ENCODE measurements around the gene FGFBP3.

Gene FGFBP3

GRCh38 chr10:91909117-91909677 lies at the start of gene FGFBP3:
Gene FGFBP3 (minus strand): TSS chr10:91909486. CDS start chr10:91908969, 517 bp downstream.
- ATAC-seq (peak; percentile 54), DNase-seq (peak; percentile 57)

- DNase-seq = no peak
These were observed 47.8 kb upstream of the FGFBP3 start for GRCh38 chr10:91957091-91957490.

GRCh38 chr10:91955114-91955513 lies 45.8 kb upstream of the FGFBP3 start:
- ATAC-seq (no peak), DNase-seq (no peak)

More at GRCh38 chr10:91957091-91957490, 47.8 kb upstream of the FGFBP3 start:
- ATAC-seq = no peak

- no peak for ATAC-seq
- no peak for DNase-seq
These were observed 44.4 kb upstream of the FGFBP3 start for GRCh38 chr10:91953600-91954160.

GRCh38 chr10:91944880-91945630 lies 35.8 kb upstream of the FGFBP3 start:
- peak; percentile 15 for DNase-seq
- ATAC-seq = peak; percentile 99

GRCh38 chr10:91941426-91941825 lies 32.1 kb upstream of the FGFBP3 start:
- no peak for DNase-seq

GRCh38 chr10:91939653-91940052 lies 30.4 kb upstream of the FGFBP3 start:
- DNase-seq = no peak

More at GRCh38 chr10:91941426-91941825, 32.1 kb upstream of the FGFBP3 start:
- no peak for ATAC-seq

GRCh38 chr10:91935886-91936285 lies 26.6 kb upstream of the FGFBP3 start:
- DNase-seq (no peak), ATAC-seq (no peak)

More at GRCh38 chr10:91939653-91940052, 30.4 kb upstream of the FGFBP3 start:
- ATAC-seq = no peak

GRCh38 chr10:91932737-91933136 lies 23.5 kb upstream of the FGFBP3 start:
- no peak for DNase-seq
- ATAC-seq = no peak

- ATAC-seq (no peak), DNase-seq (no peak)
These were observed 22.4 kb upstream of the FGFBP3 start for GRCh38 chr10:91931526-91932190.

GRCh38 chr10:91930939-91931338 lies 21.7 kb upstream of the FGFBP3 start:
- ATAC-seq (no peak), DNase-seq (no peak)

- DNase-seq (no peak), ATAC-seq (no peak)
These were observed 15.7 kb upstream of the FGFBP3 start for GRCh38 chr10:91925022-91925320.

- ATAC-seq (peak; percentile 3), DNase-seq (no peak)
These were observed 15.1 kb upstream of the FGFBP3 start for GRCh38 chr10:91924212-91925021.

GRCh38 chr10:91923371-91924211 lies 14.3 kb upstream of the FGFBP3 start, which contains the start of gene BTAF1:
Gene BTAF1 (plus strand): TSS chr10:91923770. CDS start chr10:91924077, 307 bp downstream.
- peak; percentile 93 for DNase-seq

GRCh38 chr10:91919651-91920050 lies 10.4 kb upstream of the FGFBP3 start:
- DNase-seq (no peak), ATAC-seq (no peak)

More at GRCh38 chr10:91923371-91924211, 14.3 kb upstream of the FGFBP3 start, which contains the start of gene BTAF1:
- ATAC-seq = peak; percentile 99

GRCh38 chr10:91910467-91910866 lies 1.2 kb upstream of the FGFBP3 start:
- ATAC-seq = no peak
- DNase-seq = no peak

GRCh38 chr10:91908337-91909116 lies 759 bp downstream of the FGFBP3 start:
- DNase-seq (peak; percentile 78), ATAC-seq (peak; percentile 90)

GRCh38 chr10:91907914-91908336 lies 1.4 kb downstream of the FGFBP3 start:
- ATAC-seq = no peak

GRCh38 chr10:91907033-91907594 lies 2.2 kb downstream of the FGFBP3 start:
- ATAC-seq = no peak
- no peak for DNase-seq

More at GRCh38 chr10:91907914-91908336, 1.4 kb downstream of the FGFBP3 start:
- DNase-seq = no peak
